ENCODE data around the gene PYGL. TPM values are rescaled to one million over a fixed set of nuclear protein-coding genes. Genes with fewer than 3 reads are reported as not detected.

PYGL gene
- total and polyA plus RNA-seq, 8 donors: 6.7 to 35.6 (median 17.9) TPM

DNA sequence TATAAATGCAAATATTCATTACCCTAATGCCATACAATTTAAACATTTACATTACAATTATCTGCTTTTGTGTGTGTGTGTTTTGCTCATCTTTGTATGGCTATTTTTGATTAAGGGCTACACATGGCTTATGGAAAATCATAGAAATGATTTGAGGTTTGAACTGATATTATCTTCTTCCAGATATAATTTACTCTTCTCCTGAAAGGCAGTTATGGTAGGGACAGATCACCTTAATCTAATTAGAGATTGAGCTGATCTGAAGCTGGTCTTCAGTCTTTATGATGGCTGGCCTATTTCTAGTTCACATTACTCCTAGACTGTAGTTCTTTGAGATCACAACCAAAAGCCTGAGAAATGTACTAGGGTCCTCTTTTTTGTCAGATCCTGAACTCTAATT lies 56.8 kb downstream of the PYGL start:
- H3K27me3 ChIP-seq: peaks cover 0 to 13% (median 0%) of the 10 kb centered on the region in 3 donors
- no peaks in the 10 kb centered on the region for H3K36me3 ChIP-seq
- peaks cover 0 to 5% (median 0%) of the 10 kb centered on the region in 4 donors for H3K4me1 ChIP-seq
- H3K9me3 ChIP-seq: no peaks in the 10 kb centered on the region
- TF ChIP-seq, protein P1, sequence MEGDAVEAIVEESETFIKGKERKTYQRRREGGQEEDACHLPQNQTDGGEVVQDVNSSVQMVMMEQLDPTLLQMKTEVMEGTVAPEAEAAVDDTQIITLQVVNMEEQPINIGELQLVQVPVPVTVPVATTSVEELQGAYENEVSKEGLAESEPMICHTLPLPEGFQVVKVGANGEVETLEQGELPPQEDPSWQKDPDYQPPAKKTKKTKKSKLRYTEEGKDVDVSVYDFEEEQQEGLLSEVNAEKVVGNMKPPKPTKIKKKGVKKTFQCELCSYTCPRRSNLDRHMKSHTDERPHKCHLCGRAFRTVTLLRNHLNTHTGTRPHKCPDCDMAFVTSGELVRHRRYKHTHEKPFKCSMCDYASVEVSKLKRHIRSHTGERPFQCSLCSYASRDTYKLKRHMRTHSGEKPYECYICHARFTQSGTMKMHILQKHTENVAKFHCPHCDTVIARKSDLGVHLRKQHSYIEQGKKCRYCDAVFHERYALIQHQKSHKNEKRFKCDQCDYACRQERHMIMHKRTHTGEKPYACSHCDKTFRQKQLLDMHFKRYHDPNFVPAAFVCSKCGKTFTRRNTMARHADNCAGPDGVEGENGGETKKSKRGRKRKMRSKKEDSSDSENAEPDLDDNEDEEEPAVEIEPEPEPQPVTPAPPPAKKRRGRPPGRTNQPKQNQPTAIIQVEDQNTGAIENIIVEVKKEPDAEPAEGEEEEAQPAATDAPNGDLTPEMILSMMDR (IDR thresholded peaks at IDR 0.05): no peak
- TF ChIP-seq EP300 (IDR thresholded peaks at IDR 0.05) (no peak), POLR2AphosphoS5 (IDR thresholded peaks at IDR 0.05) (no peak), POLR2A (IDR thresholded peaks at IDR 0.05) (no peak)
- no peak overlapping the region for H3K27ac ChIP-seq
- DNase-seq: no peak
- no peak overlapping the region for H3K4me3 ChIP-seq
- intact Hi-C loops (cut with DNase I; ENCODE audit: low total_unique reads): no loop called here

DNA sequence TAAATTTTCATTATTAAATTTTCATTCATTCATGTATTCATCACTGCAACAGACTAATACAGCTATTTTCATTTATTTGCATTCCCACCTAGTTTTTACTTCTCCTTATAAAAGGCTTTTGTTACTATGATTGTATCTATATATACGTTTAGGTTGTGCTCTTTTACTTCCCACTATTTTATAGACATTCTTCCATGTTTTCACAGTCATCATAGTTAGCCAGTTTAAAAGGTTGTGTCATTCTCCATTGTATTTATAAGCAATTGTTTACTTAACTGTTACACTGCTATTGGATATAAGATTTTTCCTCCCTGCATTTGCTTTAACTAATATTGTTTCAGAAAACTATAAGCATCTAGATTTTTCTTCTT lies 60.5 kb downstream of the PYGL start:
- Histone ChIP-seq H3K9me3 (no peaks in the 10 kb centered on the region), H3K27me3 (peaks cover 0 to 13% (median 0%) of the 10 kb centered on the region in 3 donors), H3K4me1 (peaks cover 0 to 5% (median 0%) of the 10 kb centered on the region in 4 donors), H3K4me3 (no peak overlapping the region), H3K36me3 (peaks cover 0 to 1% (median 0%) of the 10 kb centered on the region in 4 donors), H3K27ac (no peak overlapping the region)
- 35 to 60% (median 45%) methylated on average over 1 of the region's 1 CpG for WGBS, 5 donors
- intact Hi-C loops (cut with DNase I; ENCODE audit: low total_unique reads): no loop called here
- TF ChIP-seq EP300 (IDR thresholded peaks at IDR 0.05) (no peak), POLR2AphosphoS5 (IDR thresholded peaks at IDR 0.05) (no peak), POLR2A (IDR thresholded peaks at IDR 0.05) (no peak)
- TF ChIP-seq, protein P1 (IDR thresholded peaks at IDR 0.05): no peak
- no peak for DNase-seq

DNA sequence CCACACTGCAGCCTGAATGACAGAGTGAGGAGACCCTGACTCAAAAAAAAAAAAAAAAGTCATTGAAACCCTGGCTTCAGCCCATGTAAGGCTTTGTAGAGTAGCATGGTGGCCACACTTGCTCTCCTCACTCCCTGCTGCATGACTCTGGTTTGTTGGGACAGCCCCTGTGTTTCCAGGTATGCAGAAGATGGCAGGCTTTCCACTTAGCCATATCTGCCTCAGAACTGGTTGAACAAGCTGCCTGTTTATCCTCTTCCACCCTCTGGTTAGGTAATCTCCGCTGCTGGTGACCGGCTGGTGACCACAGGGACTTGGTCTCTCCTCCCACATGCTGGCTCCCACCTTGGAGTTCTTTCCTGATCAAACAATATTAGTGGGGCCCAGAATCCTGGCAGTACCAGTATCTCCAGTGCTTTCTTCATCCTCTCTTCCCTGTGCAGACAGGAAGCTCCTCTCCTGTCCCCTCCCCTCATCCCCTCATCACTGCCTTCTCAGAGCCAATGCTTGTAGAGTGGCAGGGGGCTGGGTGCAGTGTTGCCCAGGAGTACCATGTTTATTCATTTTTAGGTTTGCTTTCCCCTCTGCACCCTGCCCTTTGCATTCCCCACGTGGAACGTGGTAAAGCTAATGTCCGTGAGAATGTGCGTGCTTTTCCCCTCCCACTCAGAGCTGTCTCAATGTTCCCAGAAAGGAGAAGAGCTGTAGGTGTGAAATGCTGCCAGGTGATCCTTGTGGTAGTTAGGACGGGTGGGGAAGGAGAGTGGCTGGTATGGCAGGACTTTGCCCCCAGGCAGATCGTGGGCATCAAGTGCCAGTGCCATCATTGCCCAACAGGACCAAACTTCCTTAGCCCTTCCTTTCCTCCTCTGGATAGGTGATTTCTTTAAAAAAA lies 61.1 kb downstream of the PYGL start:
- 34 to 56% (median 50%) methylated on average over 8 of the region's 8 CpGs for WGBS, 5 donors
- intact Hi-C loops (cut with DNase I; ENCODE audit: low total_unique reads): no loop called here
- H3K4me3 ChIP-seq: no peak overlapping the region
- peaks cover 0 to 5% (median 0%) of the 10 kb centered on the region in 4 donors for H3K4me1 ChIP-seq
- TF ChIP-seq POLR2A (IDR thresholded peaks at IDR 0.05): no peak
- no peak for TF ChIP-seq EP300 (IDR thresholded peaks at IDR 0.05)
- TF ChIP-seq, protein P1 (IDR thresholded peaks at IDR 0.05): no peak
- TF ChIP-seq POLR2AphosphoS5 (IDR thresholded peaks at IDR 0.05): peak in 1 of 3 donors; percentile 44
- H3K27ac ChIP-seq: no peak overlapping the region
- H3K27me3 ChIP-seq: peaks cover 0 to 13% (median 0%) of the 10 kb centered on the region in 3 donors
- H3K36me3 ChIP-seq: peaks cover 0 to 3% (median 0%) of the 10 kb centered on the region in 4 donors
- DNase-seq: peak; percentile 26 to 56
- H3K9me3 ChIP-seq: no peaks in the 10 kb centered on the region

DNA sequence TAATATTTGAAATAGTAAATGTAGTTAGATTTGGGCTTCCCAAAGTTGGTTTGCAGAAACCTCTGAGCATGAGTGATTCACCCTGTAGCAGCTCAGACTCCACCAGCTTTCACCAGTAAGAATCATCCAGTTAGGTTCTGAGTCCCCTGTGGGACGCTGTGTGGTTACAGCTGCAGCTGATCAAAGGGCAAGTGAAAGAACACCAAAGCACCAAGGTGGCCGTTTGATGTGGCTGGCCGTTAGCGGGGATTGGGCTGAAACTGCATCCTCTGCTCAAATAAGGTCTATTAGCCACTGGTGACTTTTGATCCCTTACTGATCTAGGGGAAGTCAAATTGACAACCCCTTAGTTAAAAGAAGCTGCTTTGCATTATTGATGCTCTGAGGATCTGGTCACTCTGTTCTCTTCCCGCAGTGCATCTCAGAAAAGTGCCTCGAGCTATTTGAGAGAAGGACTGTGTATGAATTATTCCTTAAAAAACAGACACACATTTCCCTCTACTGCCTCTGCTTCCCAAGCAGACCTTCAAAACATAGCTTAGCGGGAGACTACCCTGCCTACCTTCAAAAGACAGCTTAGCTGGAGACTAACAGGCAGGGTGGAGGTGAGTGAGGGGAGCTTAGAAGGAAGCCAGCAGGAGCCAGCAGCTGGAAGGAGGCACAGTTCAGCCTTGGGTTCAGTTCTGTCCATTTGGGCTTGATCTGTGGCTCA lies 68.8 kb downstream of the PYGL start:
- WGBS, 5 donors: 36 to 55% (median 42%) methylated on average over 7 of the region's 7 CpGs

More for the DNA sequence above, 68.8 kb downstream of the PYGL start:
- no peak overlapping the region for H3K27ac ChIP-seq
- no peaks in the 10 kb centered on the region for H3K9me3 ChIP-seq
- H3K4me1 ChIP-seq: peaks cover 0 to 10% (median 8%) of the 10 kb centered on the region in 4 donors
- TF ChIP-seq, protein P1 (IDR thresholded peaks at IDR 0.05): no peak
- TF ChIP-seq POLR2A (IDR thresholded peaks at IDR 0.05) (no peak), EP300 (IDR thresholded peaks at IDR 0.05) (no peak), POLR2AphosphoS5 (IDR thresholded peaks at IDR 0.05) (no peak)
- peak in 1 of 2 donors; percentile 34 for DNase-seq
- H3K27me3 ChIP-seq: peaks cover 6 to 40% (median 18%) of the 10 kb centered on the region in 3 donors
- H3K36me3 ChIP-seq: peaks cover 0 to 3% (median 0%) of the 10 kb centered on the region in 4 donors
- H3K4me3 ChIP-seq: no peak overlapping the region
- intact Hi-C loops (cut with DNase I; ENCODE audit: low total_unique reads): no loop called here
